Activated naive CD4-positive, alpha-beta T cell treated with anti-CD3 and anti-CD28 coated beads for 36 hours (primary cell): Measurements from ENCODE around the gene INTS14. TPM values are rescaled to one million over a fixed set of nuclear protein-coding genes. Genes with fewer than 3 reads are reported as not detected.

Experiments
- CTCF ChIA-PET: fragments of 350-600 bp; sonication (Branson Sonifier 250); formaldehyde crosslinking; loops from one replicate; lab custom pipeline; 2021; ENCODE audit warnings: antibody characterized with exemption; lab: Charles Lee
- DNase-seq: peaks from one replicate; pipeline ENCODE4 v3.0.0-alpha.2; 2020
- H3K27ac Mint-ChIP-seq: one replicate; pipeline ENCODE4 v1.8.0; 2021; ENCODE audit warnings: mild to moderate bottlenecking, mixed read lengths
- H3K27me3 Mint-ChIP-seq: one replicate; pipeline ENCODE4 v1.8.0; 2021; ENCODE audit warnings: low read depth, mixed read lengths
- H3K36me3 Mint-ChIP-seq: one replicate; pipeline ENCODE4 v1.8.0; 2021; ENCODE audit warnings: low read depth, mixed read lengths
- H3K4me1 Mint-ChIP-seq: one replicate; pipeline ENCODE4 v1.8.0; 2021; ENCODE audit warnings: low read depth, mixed read lengths
- H3K4me3 Mint-ChIP-seq: one replicate; pipeline ENCODE4 v1.8.0; 2021; ENCODE audit warnings: mild to moderate bottlenecking, moderate library complexity, mixed read lengths
- H3K9me3 Mint-ChIP-seq: one replicate; pipeline ENCODE4 v1.8.0; 2021; ENCODE audit warnings: mixed read lengths
- intact Hi-C: fragments of 100-400 bp; cut with micrococcal nuclease; formaldehyde crosslinking; loops from one replicate; pipeline ENCODE4 v1.15.1; 2023
- total RNA-seq, 2 experiments: library from RNA; stranded (reverse); gene quantifications; one replicate each; pipeline ENCODE4 v1.2.3, GENCODE V29; 2021

The INTS14 gene
- total RNA-seq, 2 experiments from 2014 or later = 41.2 to 43.4 TPM

GRCh38 chr15:65603134-65603533, 7.8 kb downstream of the INTS14 start:
- H3K36me3 Mint-ChIP-seq = peaks cover 10% of the 10 kb centered on the region
- H3K27me3 Mint-ChIP-seq = no peaks in the 10 kb centered on the region
- H3K4me3 Mint-ChIP-seq = no peak overlapping the region
- peaks cover 12% of the 10 kb centered on the region for H3K4me1 Mint-ChIP-seq
- CTCF ChIA-PET = no interaction called here
- no peak for DNase-seq
- intact Hi-C loops = no loop called here
- H3K27ac Mint-ChIP-seq = no peak overlapping the region
- no peaks in the 10 kb centered on the region for H3K9me3 Mint-ChIP-seq

- Mint-ChIP-seq H3K27me3 (no peaks in the 10 kb centered on the region), H3K36me3 (peaks cover 20% of the 10 kb centered on the region), H3K27ac (no peak overlapping the region), H3K9me3 (no peaks in the 10 kb centered on the region), H3K4me3 (no peak overlapping the region), H3K4me1 (peaks cover 2% of the 10 kb centered on the region)
- CTCF ChIA-PET = no interaction called here
- intact Hi-C loops = no loop called here
- DNase-seq = no peak
These were observed 11.3 kb downstream of the INTS14 start for GRCh38 chr15:65599677-65600076.

GRCh38 chr15:65598468-65598867, 12.5 kb downstream of the INTS14 start:
- no peak for DNase-seq
- Mint-ChIP-seq H3K36me3 (peaks cover 22% of the 10 kb centered on the region), H3K4me3 (no peak overlapping the region), H3K4me1 (peaks cover 2% of the 10 kb centered on the region), H3K27me3 (no peaks in the 10 kb centered on the region), H3K27ac (peak overlapping the region; percentile 58), H3K9me3 (no peaks in the 10 kb centered on the region)
- CTCF ChIA-PET = no interaction called here
- intact Hi-C loops = no loop called here

DNA sequence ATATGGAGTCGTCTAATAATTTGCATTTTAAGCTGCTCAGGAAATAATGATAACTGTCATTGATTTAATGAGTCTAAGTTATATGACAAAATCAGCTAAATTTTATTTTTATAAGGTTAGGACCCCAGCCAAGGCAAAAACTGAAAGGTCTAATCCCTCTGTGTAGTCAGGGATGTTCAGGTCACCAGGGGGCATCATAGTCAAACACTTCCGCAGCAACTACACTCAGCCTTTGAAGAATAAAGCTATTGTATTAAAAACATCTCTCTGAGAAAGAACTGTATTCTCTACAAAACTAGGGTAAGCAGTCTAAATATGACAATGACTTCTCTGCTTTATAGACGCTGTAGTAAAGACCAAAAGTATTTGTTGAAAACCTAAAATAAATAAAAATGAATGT, 15.0 kb downstream of the INTS14 start:
- no peak overlapping the region for H3K4me3 Mint-ChIP-seq
- CTCF ChIA-PET = interaction anchor here (1.0 to 1.1 kb wide), 2 partner anchors 15 to 56 kb away, joined by 3 read pairs; partner anchors contain the start of gene INTS14
- intact Hi-C loops = no loop called here
- H3K27me3 Mint-ChIP-seq = no peaks in the 10 kb centered on the region
- peaks cover 30% of the 10 kb centered on the region for H3K36me3 Mint-ChIP-seq
- peak; percentile 17 for DNase-seq
- no peak overlapping the region for H3K27ac Mint-ChIP-seq
- peaks cover 2% of the 10 kb centered on the region for H3K4me1 Mint-ChIP-seq
- H3K9me3 Mint-ChIP-seq = no peaks in the 10 kb centered on the region

GRCh38 chr15:65587094-65587493, 23.8 kb downstream of the INTS14 start:
- H3K4me3 Mint-ChIP-seq = no peak overlapping the region
- no peaks in the 10 kb centered on the region for H3K27me3 Mint-ChIP-seq
- peaks cover 23% of the 10 kb centered on the region for H3K4me1 Mint-ChIP-seq
- H3K9me3 Mint-ChIP-seq = no peaks in the 10 kb centered on the region
- intact Hi-C loops = no loop called here
- no peak overlapping the region for H3K27ac Mint-ChIP-seq
- H3K36me3 Mint-ChIP-seq = peaks cover 54% of the 10 kb centered on the region
- no peak for DNase-seq
- CTCF ChIA-PET = no interaction called here

DNA sequence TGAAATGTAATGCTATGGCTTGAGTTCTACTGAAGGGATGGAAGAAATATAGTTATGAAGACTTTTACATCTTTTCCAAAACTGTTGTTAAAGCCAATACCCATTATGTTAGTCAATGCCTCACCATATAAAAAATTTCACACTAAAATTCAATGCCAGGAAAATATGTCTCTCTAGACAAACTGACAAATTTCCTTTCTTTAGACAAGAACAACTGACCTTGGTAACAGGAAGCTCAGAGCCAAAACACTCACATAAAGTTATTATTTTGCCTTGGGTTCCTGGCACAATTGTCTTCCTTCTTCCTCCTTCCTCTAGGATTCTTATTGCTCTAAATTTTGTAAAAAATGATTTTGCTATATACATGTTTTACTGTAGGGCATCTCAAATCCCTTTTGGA, 26.7 kb downstream of the INTS14 start:
- Mint-ChIP-seq H3K4me3 (no peak overlapping the region), H3K27me3 (no peaks in the 10 kb centered on the region), H3K27ac (peak overlapping the region; percentile 66), H3K36me3 (peaks cover 35% of the 10 kb centered on the region), H3K9me3 (no peaks in the 10 kb centered on the region), H3K4me1 (peaks cover 23% of the 10 kb centered on the region)
- intact Hi-C loops = no loop called here
- no peak for DNase-seq
- CTCF ChIA-PET = interaction anchor here (1.0 kb wide), 1 partner anchor 21 kb away, joined by 3 read pairs; no protein-coding TSS in a partner anchor

GRCh38 chr15:65583701-65584100, 27.2 kb downstream of the INTS14 start:
- Mint-ChIP-seq H3K27me3 (no peaks in the 10 kb centered on the region), H3K27ac (peak overlapping the region; percentile 66), H3K4me1 (peaks cover 23% of the 10 kb centered on the region), H3K9me3 (no peaks in the 10 kb centered on the region), H3K36me3 (peaks cover 35% of the 10 kb centered on the region), H3K4me3 (no peak overlapping the region)
- intact Hi-C loops = no loop called here
- CTCF ChIA-PET = no interaction called here
- DNase-seq = peak; percentile 60

- H3K4me3 Mint-ChIP-seq = no peak overlapping the region
- no peaks in the 10 kb centered on the region for H3K27me3 Mint-ChIP-seq
- no peaks in the 10 kb centered on the region for H3K9me3 Mint-ChIP-seq
- intact Hi-C loops = no loop called here
- no peak overlapping the region for H3K27ac Mint-ChIP-seq
- H3K36me3 Mint-ChIP-seq = peaks cover 30% of the 10 kb centered on the region
- H3K4me1 Mint-ChIP-seq = peaks cover 19% of the 10 kb centered on the region
- CTCF ChIA-PET = interaction anchor here (1.1 kb wide), 1 partner anchor 359 kb away, joined by 3 read pairs; no protein-coding TSS in a partner anchor
- DNase-seq = no peak
These were observed 30.6 kb downstream of the INTS14 start for GRCh38 chr15:65580287-65580686.

- Mint-ChIP-seq H3K27ac (peak overlapping the region; percentile 39), H3K9me3 (no peaks in the 10 kb centered on the region), H3K36me3 (peaks cover 29% of the 10 kb centered on the region), H3K27me3 (no peaks in the 10 kb centered on the region), H3K4me1 (peaks cover 18% of the 10 kb centered on the region), H3K4me3 (no peak overlapping the region)
- CTCF ChIA-PET = no interaction called here
- no peak for DNase-seq
- intact Hi-C loops = no loop called here
These were observed 31.2 kb downstream of the INTS14 start for GRCh38 chr15:65579762-65580161.

GRCh38 chr15:65578904-65579728, 31.8 kb downstream of the INTS14 start:
- no peak for DNase-seq
- Mint-ChIP-seq H3K27ac (peak overlapping the region; percentile 64), H3K36me3 (peaks cover 25% of the 10 kb centered on the region), H3K4me1 (peaks cover 11% of the 10 kb centered on the region), H3K9me3 (no peaks in the 10 kb centered on the region), H3K4me3 (no peak overlapping the region), H3K27me3 (no peaks in the 10 kb centered on the region)
- intact Hi-C loops = no loop called here
- CTCF ChIA-PET = no interaction called here

DNA sequence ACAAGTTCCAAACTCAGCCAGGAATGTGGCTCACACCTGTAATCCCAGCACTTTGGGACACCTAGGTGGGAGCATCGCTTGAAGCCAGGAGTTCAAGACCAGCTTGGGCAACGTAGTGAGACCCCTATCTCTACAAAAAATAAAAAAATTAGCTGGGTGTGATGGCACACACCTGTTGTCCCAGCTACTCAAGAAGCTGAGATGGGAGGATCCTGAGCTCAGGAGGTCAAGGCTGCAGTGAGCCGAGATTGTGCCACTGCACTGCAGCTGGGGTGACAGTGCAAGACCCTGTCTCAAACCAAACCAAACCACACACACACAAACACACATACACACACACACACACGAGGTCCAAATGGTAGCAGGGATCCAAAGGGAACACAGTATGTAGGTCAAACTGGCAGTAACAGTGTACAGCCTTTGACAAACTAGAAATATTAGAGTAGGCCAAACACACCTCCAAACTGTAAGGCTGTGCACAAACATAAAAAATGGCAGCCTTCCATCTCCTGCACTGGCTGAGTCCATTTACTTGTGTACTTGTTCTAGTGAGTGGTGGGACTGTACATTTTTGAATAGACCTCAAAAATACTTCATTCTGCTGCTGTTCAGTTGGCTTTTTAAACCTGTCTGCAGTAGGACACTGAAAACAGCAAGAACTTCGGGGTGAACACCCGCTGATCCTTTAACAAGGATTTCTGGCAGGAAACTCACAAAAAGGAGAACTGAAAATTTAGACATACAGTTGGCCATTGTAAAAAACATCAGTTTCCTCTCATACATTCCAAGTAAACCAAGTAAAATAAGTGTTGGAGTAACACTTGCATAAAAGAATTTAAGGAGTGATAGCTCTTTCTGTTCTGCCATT, 33.6 kb downstream of the INTS14 start:
- DNase-seq = no peak
- Mint-ChIP-seq H3K4me3 (no peak overlapping the region), H3K9me3 (no peaks in the 10 kb centered on the region), H3K36me3 (peaks cover 14% of the 10 kb centered on the region), H3K27ac (no peak overlapping the region), H3K4me1 (no peaks in the 10 kb centered on the region), H3K27me3 (no peaks in the 10 kb centered on the region)
- CTCF ChIA-PET = interaction anchor here (0.6 kb wide), 1 partner anchor 17 kb away, joined by 4 read pairs; no protein-coding TSS in a partner anchor
- intact Hi-C loops = no loop called here

DNA sequence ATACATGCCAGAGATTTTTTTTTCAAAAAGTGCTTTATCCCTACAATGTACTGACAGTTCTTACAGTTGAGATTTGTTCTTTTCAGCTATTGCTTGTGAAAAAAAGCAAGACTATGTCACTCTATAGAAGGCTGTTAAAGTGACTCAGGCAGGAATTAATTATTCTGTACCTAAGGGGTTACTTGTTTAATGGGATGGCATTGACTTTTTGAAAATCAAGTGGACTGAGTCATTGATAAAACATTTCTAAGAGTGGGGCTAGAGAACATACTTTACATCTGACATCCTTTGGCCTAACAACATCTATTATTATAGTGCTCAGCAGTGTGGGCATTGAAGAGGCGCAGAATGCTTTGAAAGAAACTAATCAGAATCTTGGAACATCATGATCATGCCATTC, 34.3 kb downstream of the INTS14 start:
- Mint-ChIP-seq H3K27me3 (no peaks in the 10 kb centered on the region), H3K9me3 (no peaks in the 10 kb centered on the region), H3K4me3 (no peak overlapping the region), H3K4me1 (no peaks in the 10 kb centered on the region), H3K27ac (no peak overlapping the region), H3K36me3 (peaks cover 10% of the 10 kb centered on the region)
- CTCF ChIA-PET = no interaction called here
- DNase-seq = no peak
- intact Hi-C loops = no loop called here
